HG02588 (cell line): ENCODE measurements around the gene TNS1.

Source experiments
- ATAC-seq: cut with Tn5 transposase; IDR thresholded peaks from one replicate; pipeline ENCODE4 v1.9.1; 2021; ENCODE audit warnings: mild to moderate bottlenecking, moderate library complexity; ENCODE audit not compliant: unreplicated experiment

Gene TNS1

DNA sequence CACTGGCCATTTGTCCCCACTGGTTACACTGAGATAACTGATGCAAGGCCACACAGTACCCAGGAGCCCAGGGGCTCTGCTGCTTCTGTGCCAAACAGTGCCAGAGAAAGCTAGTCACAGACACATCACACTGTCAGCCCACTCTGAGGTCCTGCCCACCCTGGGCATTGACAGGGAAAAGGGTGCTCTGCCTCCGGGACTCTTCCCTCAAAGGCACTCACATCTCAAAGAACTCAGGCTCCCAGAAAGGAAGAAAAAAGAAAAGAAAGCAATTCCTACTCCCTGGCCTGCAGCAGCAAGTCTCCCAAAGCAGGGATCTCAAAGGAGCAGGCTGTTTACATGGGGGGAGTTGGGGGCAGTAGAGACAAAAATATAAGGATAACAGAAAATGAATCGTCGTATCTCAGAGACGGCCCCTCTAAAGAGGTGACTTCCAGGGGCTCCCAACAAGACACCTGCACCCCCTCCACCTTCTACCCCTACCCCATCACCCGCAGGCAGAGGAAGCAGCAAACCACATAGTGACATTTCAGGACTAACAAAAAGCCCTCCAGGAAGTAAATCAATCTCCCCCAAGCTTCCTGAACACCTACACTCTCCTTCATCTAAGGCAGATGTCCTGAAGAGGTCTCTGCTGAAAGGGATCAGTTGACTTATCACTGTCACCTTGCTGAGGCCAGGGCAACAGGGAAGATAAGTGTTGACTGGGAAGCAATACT is 247.6 kb downstream of the TNS1 start:
- ATAC-seq = no peak

DNA sequence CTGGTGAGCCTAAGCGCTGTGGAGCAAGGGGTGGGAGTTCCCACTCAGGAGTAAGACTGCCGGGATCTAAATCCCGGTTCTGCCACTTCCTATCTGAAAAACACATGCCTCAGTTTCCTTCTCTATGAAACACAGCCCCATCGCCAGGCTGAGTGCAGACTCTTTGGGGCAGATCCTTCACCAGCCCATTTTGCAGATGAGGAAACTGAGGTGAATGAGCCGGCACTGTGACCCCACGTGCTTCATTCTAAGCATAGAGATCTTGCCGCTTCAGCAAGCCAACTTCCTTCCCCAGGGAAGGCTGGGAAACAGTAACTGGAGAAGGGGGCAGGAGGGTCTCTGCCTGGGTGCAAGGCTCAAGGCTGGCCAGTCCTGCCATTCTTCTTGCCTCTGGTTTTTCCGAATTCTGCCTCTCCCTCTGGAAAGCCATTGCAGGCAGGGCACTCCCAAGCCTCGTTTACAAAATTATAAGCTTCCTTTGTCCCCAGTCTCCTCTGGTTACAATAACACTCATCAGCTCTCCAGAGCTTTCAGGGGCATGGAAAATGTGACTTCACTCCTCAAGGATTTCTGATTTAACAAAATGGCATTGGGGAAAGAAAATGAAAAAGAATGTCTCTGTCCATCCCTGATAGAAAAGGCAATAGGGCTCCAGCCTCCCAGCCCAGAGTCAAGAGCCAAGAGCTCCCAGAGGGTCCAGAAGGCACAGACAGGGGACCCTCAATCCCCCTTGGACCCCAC is 249.2 kb downstream of the TNS1 start:
- ATAC-seq = no peak

DNA sequence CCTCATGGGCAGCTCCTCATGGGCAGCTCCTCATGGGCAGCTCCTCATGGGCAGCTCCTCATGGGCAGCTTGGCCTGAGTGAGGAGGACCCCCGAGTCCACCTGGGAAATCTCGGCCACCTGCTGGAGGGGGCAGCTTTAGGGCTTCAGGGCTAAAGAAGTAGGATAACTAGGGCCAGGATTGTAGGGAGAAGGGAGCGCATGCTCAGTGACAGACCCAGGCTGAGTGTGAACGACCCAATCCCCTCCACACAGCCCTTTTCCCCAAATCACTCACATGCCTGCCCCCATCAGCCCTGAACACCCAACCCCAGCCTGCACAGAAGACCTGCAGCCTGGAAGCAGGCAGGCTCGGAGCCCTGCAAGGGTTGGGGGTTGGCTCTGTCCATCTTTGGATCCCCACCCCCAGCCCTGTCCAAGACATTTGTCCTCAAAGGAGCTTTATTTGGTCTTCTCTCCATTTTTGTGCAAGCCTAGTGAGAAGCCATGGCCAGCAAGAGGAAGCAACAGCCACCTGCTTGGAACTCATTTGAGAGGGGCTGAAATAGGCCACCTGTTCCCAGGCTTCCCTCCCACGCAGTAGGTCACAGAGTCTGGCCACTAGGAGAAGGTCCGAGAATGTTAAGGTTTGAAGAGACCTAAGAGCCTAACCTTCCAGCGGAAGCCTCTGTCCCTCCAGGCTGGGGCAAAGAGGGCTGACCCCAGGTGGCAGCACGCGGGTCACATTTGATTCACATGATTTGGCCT is 249.9 kb downstream of the TNS1 start:
- ATAC-seq = no peak

DNA sequence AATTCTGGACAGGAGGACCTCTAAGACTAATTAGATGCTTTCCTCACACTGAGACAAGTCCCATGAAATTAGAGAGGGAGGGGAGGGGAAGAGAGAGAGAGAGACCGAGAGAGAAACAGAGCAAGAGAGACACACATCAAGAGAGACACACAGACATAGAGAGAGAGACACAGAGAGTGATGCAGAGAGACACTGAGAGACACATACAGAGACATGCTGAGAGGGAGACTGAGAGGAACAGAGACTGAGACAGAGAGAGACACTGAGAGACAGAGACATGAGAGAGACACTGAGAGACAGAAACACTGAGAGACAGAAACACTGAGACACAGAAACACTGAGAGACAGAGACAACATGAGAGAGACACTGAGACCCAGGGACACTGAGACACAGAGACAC is 250.8 kb downstream of the TNS1 start:
- ATAC-seq = no peak

DNA sequence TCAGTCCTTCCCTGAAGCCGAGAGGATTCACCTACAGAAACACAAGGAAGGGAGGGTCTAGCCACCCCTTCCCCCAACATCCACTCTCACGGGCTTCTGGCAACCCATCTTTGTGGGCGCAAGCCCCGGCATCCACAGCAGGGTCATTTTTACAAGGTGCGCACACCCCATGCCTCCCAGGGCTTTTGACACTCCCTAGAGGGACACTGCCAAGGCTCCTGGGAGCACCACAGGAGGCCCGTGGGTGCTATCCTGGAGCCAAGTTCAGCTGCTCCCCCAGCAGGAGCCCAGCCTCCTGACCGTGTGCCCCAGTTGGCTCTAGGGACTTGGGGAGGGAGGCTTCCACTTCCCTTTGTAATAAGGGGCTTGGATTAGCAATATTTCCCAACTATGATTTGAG is 251.6 kb downstream of the TNS1 start:
- ATAC-seq = no peak
